Keratinocyte (primary cell): Measurements from ENCODE around the gene CTIF. TPM values are rescaled to one million over a fixed set of nuclear protein-coding genes. Genes with fewer than 3 reads are reported as not detected.
A peak's percentile ranks its signal among the peaks of the same experiment; 100 is the strongest.

Experiments used
- DNase-seq: peaks from one replicate; pipeline ENCODE4 v3.0.0-alpha.2; 2011; ENCODE audit warnings: low read depth, missing footprints, low spot score
- FAIRE-seq: peaks from 2 replicates; lab custom pipeline; 2011; peaks lifted over from hg19 to GRCh38; lab: Jason Lieb, UNC
- H2AFZ ChIP-seq: 2 replicates; pipeline ENCODE4 v1.6.0; 2012; ENCODE audit warnings: low read length, control low read depth, inconsistent platforms; ENCODE audit not compliant: control insufficient read depth
- H3K27ac ChIP-seq: 2 replicates; pipeline ENCODE4 v1.5.1; 2011; ENCODE audit warnings: low read length; ENCODE audit not compliant: control insufficient read depth, insufficient read depth
- H3K27me3 ChIP-seq: 3 replicates; pipeline ENCODE4 v1.6.0; 2011; ENCODE audit warnings: low read length; ENCODE audit not compliant: control insufficient read depth, insufficient read depth; ENCODE audit errors: extremely low read depth
- H3K36me3 ChIP-seq, 2 experiments: 2 replicates in 1 of 2; 3 replicates in 1 of 2; pipeline ENCODE4 v1.5.1; 2011; ENCODE audit warnings: low read length in 2 of 2, mild to moderate bottlenecking in 1 of 2; ENCODE audit not compliant: control insufficient read depth in 2 of 2, insufficient read depth in 2 of 2; ENCODE audit errors: extremely low read depth in 1 of 2
- H3K4me1 ChIP-seq: 3 replicates; pipeline ENCODE4 v1.5.1; 2011; ENCODE audit warnings: low read length; ENCODE audit not compliant: control insufficient read depth, insufficient read depth; ENCODE audit errors: extremely low read depth
- H3K4me2 ChIP-seq: 3 replicates; pipeline ENCODE4 v1.6.0; 2011; ENCODE audit warnings: low read depth, low read length; ENCODE audit not compliant: control insufficient read depth, insufficient read depth; ENCODE audit errors: extremely low read depth
- H3K4me3 ChIP-seq, 3 experiments: fragments of 200-600 bp in 1 of 3; sonication (generic) in 1 of 3; 2 replicates in 2 of 3; 3 replicates in 1 of 3; pipeline ENCODE4 v1.5.1; 2011 to 2016; ENCODE audit warnings: low read length in 3 of 3, mild to moderate bottlenecking in 3 of 3, control low read depth in 2 of 3, inconsistent platforms in 1 of 3, low read depth in 1 of 3, mixed read lengths in 1 of 3, mixed run types in 1 of 3, moderate library complexity in 1 of 3; ENCODE audit not compliant: control insufficient read depth in 2 of 3, insufficient read depth in 2 of 3; ENCODE audit errors: extremely low read depth in 1 of 3
- H3K79me2 ChIP-seq: 2 replicates; pipeline ENCODE4 v1.6.0; 2012; ENCODE audit warnings: low read length; ENCODE audit not compliant: control insufficient read depth, insufficient read depth
- H3K9ac ChIP-seq: 3 replicates; pipeline ENCODE4 v1.6.0; 2011; ENCODE audit warnings: low read length; ENCODE audit not compliant: control insufficient read depth, insufficient read depth; ENCODE audit errors: extremely low read depth
- H3K9me1 ChIP-seq: 3 replicates; pipeline ENCODE4 v1.6.0; 2011; ENCODE audit warnings: low read length; ENCODE audit not compliant: control insufficient read depth, insufficient read depth; ENCODE audit errors: extremely low read depth
- H3K9me3 ChIP-seq: 2 replicates; pipeline ENCODE4 v1.5.1; 2012; ENCODE audit warnings: low read depth, low read length; ENCODE audit not compliant: control insufficient read depth
- H4K20me1 ChIP-seq: 3 replicates; pipeline ENCODE4 v1.6.0; 2011; ENCODE audit warnings: low read length; ENCODE audit not compliant: control insufficient read depth, insufficient read depth; ENCODE audit errors: extremely low read depth
- EZH2 ChIP-seq: IDR thresholded peaks from one replicate; pipeline ENCODE4 v1.6.1; 2012; ENCODE audit warnings: inconsistent platforms, mild to moderate bottlenecking, low read length, moderate library complexity
- dilution Hi-C: fragments of 300-500 bp; cut with MboI; formaldehyde crosslinking; loops from one replicate; pipeline ENCODE4 v1.7.0; 2020; ENCODE audit warnings: low sequenced_read_pairs; ENCODE audit not compliant: extremely low pct_ligation_motif_present
- polyA plus RNA-seq, 5 experiments: library from polyadenylated mRNA; depleted of rRNA in 3 of 5; stranded (reverse) in 3 of 5; stranded (forward) in 1 of 5; unstranded in 1 of 5; fragments of >200 nt; gene quantifications; 1 replicate in 1 of 5; 2 replicates in 3 of 5; 3 replicates in 1 of 5; pipeline versions ENCODE4 v1.2.1 to v1.2.3, GENCODE V29; 2011 to 2012; ENCODE audit warnings: missing spikeins in 2 of 5, low read depth in 1 of 5, low replicate concordance in 1 of 5
- TF ChIP-seq, protein P1 (sequence below), 3 experiments: IDR thresholded peaks in 1 of 3; conservative IDR thresholded peaks in 1 of 3; optimal IDR thresholded peaks in 1 of 3; 2 replicates in 2 of 3; 3 replicates in 1 of 3; pipeline versions ENCODE3 to v1.5.1; 2011; ENCODE audit warnings: low read length in 3 of 3, mild to moderate bottlenecking in 3 of 3, moderate library complexity in 2 of 3, control low read depth in 1 of 3, inconsistent platforms in 1 of 3; ENCODE audit not compliant: insufficient read depth in 2 of 3; ENCODE audit errors: extremely low read depth in 1 of 3

The CTIF gene
- polyA plus RNA-seq, 1 donor (not counting 4 experiments of a cell fraction or from before 2014, with no cell fraction given): 15.0 TPM

DNA sequence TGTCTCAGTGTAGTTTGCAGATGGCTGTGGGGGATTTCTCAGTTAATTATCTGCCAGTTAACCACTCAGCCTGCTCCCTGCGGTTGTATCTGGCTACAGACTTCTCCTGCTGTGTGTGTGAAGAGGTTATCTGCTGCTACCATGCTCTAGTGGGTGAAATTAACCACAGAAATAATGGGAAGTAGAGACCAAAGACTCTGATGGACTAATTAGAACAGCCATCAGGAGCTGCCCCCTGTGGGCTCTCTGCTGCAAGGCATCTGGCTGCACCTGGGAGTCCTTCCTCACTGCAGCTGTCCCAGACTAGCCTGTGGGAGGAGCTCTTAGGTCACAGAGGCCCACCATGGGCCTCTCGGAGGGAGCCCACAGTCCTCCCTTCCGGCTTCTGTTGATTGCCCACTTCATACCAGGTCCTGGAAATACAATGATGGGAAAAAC lies 66.6 kb downstream of the CTIF start:
- H3K27me3 ChIP-seq: no peaks in the 10 kb centered on the region
- no peak overlapping the region for H3K27ac ChIP-seq
- H3K4me1 ChIP-seq: no peaks in the 10 kb centered on the region
- H3K9me3 ChIP-seq: no peaks in the 10 kb centered on the region
- peaks cover 2% of the 10 kb centered on the region for H3K9me1 ChIP-seq
- no peak overlapping the region for H3K4me2 ChIP-seq
- dilution Hi-C loops: no loop called here
- DNase-seq (no peak), FAIRE-seq (no peak)
- H3K79me2 ChIP-seq: peaks cover 27% of the 10 kb centered on the region
- no peaks in the 10 kb centered on the region for H4K20me1 ChIP-seq
- TF ChIP-seq EZH2: no peak
- TF ChIP-seq, protein P1, sequence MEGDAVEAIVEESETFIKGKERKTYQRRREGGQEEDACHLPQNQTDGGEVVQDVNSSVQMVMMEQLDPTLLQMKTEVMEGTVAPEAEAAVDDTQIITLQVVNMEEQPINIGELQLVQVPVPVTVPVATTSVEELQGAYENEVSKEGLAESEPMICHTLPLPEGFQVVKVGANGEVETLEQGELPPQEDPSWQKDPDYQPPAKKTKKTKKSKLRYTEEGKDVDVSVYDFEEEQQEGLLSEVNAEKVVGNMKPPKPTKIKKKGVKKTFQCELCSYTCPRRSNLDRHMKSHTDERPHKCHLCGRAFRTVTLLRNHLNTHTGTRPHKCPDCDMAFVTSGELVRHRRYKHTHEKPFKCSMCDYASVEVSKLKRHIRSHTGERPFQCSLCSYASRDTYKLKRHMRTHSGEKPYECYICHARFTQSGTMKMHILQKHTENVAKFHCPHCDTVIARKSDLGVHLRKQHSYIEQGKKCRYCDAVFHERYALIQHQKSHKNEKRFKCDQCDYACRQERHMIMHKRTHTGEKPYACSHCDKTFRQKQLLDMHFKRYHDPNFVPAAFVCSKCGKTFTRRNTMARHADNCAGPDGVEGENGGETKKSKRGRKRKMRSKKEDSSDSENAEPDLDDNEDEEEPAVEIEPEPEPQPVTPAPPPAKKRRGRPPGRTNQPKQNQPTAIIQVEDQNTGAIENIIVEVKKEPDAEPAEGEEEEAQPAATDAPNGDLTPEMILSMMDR (optimal IDR thresholded peaks at IDR 0.05 in 1 of 3, IDR thresholded peaks at IDR 0.05 in 1 of 3, conservative IDR thresholded peaks at IDR 0.05 in 1 of 3; ENCODE audit: extremely low read depth in 1 of 3, insufficient read depth in 2 of 3, low read length in 3 of 3): peak; percentile 27 to 50 (median 42)
- H3K4me3 ChIP-seq: no peak overlapping the region
- H3K9ac ChIP-seq: no peak overlapping the region
- H3K36me3 ChIP-seq: peaks cover 0 to 8% of the 10 kb centered on the region in 2 experiments
- no peak overlapping the region for H2AFZ ChIP-seq

GRCh38 chr18:48607056-48607984 lies 68.5 kb downstream of the CTIF start:
- Histone ChIP-seq H3K9ac (no peak overlapping the region), H3K4me3 (no peak overlapping the region), H3K27me3 (no peaks in the 10 kb centered on the region), H4K20me1 (no peaks in the 10 kb centered on the region), H3K36me3 (peaks cover 5 to 12% of the 10 kb centered on the region in 2 experiments), H3K9me1 (peaks cover 2% of the 10 kb centered on the region), H3K4me1 (no peaks in the 10 kb centered on the region), H3K79me2 (peaks cover 30% of the 10 kb centered on the region), H3K4me2 (no peak overlapping the region), H2AFZ (no peak overlapping the region), H3K9me3 (no peaks in the 10 kb centered on the region), H3K27ac (no peak overlapping the region)
- TF ChIP-seq EZH2: no peak
- TF ChIP-seq, protein P1 (optimal IDR thresholded peaks at IDR 0.05 in 1 of 3, IDR thresholded peaks at IDR 0.05 in 1 of 3, conservative IDR thresholded peaks at IDR 0.05 in 1 of 3; ENCODE audit: extremely low read depth in 1 of 3, insufficient read depth in 2 of 3, low read length in 3 of 3): no peak
- DNase-seq: no peak
- FAIRE-seq: no peak
- dilution Hi-C loops: no loop called here
